ENCODE data around the gene ESRRG.

The ESRRG gene

GRCh38 chr1:216502528-216503162 lies 220.6 kb downstream of the ESRRG start:
- DNase-seq (ENCODE audit: low spot score) = no peak

- no peak for DNase-seq (ENCODE audit: low spot score)
Measured at GRCh38 chr1:216500273-216500967, 222.8 kb downstream of the ESRRG start.

- DNase-seq (ENCODE audit: low spot score) = no peak
Measured at GRCh38 chr1:216499581-216500272, 223.5 kb downstream of the ESRRG start.

- DNase-seq (ENCODE audit: low spot score) = no peak
Measured at GRCh38 chr1:216498277-216498676, 225.0 kb downstream of the ESRRG start.

GRCh38 chr1:216485042-216485441 lies 238.2 kb downstream of the ESRRG start:
- no peak for DNase-seq (ENCODE audit: low spot score)

DNA sequence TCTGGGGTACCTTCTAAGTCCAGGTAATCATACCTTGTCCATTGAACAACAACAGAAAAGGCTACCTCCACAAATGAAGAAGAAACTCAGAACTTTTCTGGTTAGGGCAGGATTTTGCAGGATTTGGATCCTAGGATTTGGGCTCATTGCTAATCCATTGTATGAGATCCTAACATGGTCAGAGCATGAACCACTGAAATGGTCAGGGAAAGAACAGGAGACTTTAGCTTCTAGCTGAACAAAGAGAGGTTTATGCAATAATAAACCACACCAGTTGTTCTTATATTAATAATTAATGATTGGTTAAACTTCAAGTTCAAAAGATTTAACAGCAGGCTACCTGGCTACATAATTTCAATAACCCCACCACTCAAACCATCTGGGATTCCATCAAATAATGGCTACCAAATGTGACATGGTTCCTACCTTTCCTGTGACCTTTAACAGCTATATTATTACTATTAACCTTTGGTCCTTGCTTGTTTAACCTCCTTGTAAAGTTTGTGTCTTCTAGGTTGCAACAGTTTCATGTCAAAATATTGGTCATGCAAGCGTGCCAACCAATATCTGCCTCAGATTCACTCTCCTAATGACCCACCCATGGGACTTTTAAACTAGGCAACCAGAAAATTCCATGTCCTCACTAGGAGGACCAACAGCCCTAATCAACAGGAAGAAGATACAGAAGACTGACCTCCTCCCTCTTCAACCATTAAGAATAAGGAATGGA lies 239.4 kb downstream of the ESRRG start:
- no peak for DNase-seq (ENCODE audit: low spot score)

- DNase-seq (ENCODE audit: low spot score) = no peak
Measured at GRCh38 chr1:216482620-216483019, 240.6 kb downstream of the ESRRG start.

- no peak for DNase-seq (ENCODE audit: low spot score)
Measured at GRCh38 chr1:216478238-216478637, 245.0 kb downstream of the ESRRG start.

DNA sequence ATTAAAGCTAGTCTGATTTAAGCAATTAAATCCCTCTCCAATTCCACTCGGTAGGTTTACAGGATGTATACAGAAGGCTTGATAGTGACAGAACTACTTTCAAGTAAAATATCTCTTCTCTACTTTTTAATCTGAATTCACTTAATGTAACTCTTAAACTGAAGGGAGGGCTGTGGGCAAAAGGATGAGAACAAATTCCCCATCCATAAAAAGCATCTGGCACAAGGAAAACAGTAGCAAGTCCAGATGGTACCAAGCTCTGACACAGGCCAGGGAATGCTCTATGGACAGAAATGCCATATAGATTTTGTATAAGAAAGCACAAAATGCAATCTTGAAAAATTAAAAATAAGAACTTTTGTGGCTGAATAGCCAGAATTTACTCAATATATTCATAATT lies 246.9 kb downstream of the ESRRG start:
- no peak for DNase-seq (ENCODE audit: low spot score)

GRCh38 chr1:216475659-216476276 lies 247.5 kb downstream of the ESRRG start:
- no peak for DNase-seq (ENCODE audit: low spot score)

DNA sequence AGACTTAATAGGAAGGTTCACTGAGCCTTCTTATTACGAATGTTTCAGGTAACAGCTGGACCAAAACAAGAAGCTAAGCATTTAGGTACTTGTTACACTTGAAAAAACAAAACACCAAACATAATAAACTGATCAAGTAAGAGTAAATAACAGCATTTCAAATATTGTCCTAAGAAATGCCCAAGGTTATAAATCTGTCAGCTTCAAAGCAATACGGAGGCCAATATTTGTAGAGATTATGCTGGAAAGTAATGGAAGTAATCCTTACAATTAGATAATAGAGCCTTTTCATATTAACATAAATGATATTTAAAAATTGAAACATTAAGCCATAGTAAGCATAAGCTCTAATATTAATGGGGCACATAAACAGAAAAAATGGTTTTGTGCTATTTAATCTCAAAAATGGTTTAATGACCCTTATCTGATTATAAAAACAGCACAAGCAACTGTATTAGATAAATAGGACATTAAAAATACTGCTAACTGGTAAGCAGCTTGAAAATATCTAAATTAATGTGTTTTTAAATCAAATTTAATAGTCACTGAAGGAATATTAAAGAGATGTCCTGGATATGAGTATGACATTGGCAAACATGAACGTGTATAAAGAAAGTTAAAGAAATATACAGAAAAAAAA lies 256.9 kb downstream of the ESRRG start:
- DNase-seq (ENCODE audit: low spot score) = no peak

GRCh38 chr1:216464489-216464888 lies 258.7 kb downstream of the ESRRG start:
- no peak for DNase-seq (ENCODE audit: low spot score)

DNA sequence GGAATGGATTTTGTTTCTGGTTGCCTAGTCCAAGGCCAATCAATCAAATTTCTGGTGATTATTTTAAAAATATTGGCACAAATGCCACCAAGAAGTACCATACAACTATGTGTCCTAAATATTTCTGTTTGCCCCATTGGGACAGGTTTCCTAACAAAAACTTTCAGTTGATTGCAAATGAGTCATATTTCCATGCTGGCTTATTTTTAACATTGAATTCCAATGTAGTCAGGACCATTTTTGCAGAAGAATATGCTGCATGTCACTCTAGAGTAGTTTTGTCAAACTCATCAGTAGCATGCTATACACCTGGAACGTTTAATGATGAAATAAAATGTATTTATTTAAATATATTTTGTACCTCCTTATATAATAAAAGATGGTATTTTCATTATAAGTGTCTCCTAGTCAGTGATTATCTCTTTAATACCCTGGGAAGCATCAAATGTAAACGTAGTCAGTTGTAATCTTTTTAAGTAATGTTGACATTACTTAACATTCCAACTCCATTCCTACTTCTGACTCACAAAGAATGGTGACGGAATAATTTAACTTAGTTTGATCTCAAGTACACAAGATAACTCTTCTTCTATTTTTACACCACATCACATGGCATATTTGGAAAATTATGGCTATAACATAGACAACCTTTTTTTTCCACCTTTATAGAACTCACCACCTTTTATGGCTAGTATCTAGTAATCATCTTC lies 261.0 kb downstream of the ESRRG start:
- DNase-seq (ENCODE audit: low spot score) = no peak

- no peak for DNase-seq (ENCODE audit: low spot score)
Measured at GRCh38 chr1:216461466-216461865, 261.8 kb downstream of the ESRRG start.

GRCh38 chr1:216459651-216460207 lies 263.5 kb downstream of the ESRRG start:
- no peak for DNase-seq (ENCODE audit: low spot score)

- DNase-seq (ENCODE audit: low spot score) = no peak
Measured at GRCh38 chr1:216458812-216459211, 264.4 kb downstream of the ESRRG start.

- no peak for DNase-seq (ENCODE audit: low spot score)
Measured at GRCh38 chr1:216457356-216457755, 265.9 kb downstream of the ESRRG start.

DNA sequence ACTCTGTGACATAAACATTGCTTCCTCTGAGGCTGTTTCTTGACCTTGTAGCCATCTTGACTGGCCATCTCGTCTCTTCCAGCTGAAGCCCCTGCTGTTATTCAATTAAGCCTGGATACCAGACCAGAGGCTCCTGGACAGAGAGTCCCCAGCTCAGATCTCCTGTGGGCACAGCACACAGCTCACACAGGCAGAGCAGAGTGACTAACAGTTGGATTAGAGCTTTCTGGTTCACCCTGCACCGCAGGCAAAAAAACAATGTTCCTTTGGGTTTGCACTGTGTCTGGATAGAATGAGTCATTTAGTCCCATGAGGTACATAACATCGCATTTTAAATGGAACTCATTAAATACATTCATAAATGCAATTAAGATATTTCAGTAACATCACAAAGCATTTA lies 266.5 kb downstream of the ESRRG start:
- DNase-seq (ENCODE audit: low spot score) = no peak

GRCh38 chr1:216453777-216454176 lies 269.5 kb downstream of the ESRRG start:
- no peak for DNase-seq (ENCODE audit: low spot score)
